Gastrocnemius medialis (tissue), 4 donors: ENCODE measurements around the gene BRI3BP. TPM values are rescaled to one million over a fixed set of nuclear protein-coding genes. Genes with fewer than 3 reads are reported as not detected.

Experiments used
- ATAC-seq, 2 donors: fragments of 150-250 bp; one replicate each; pipeline ENCODE4 v1.9.1; 2016
- DNase-seq, 2 donors: peaks; one replicate each; pipeline ENCODE4 v3.0.0-alpha.2; 2019
- H3K27ac ChIP-seq, 4 donors: fragments of 200-600 bp; sonication (generic); 1 replicate in 1 of 4; 2 replicates in 3 of 4; pipeline ENCODE4 v1.5.1; 2016 to 2018; ENCODE audit warnings: mild to moderate bottlenecking in 2 of 4, moderate library complexity in 1 of 4
- H3K27me3 ChIP-seq, 3 donors: fragments of 200-600 bp; sonication (generic) in 2 of 3; 1 replicate in 1 of 3; 2 replicates in 2 of 3; pipeline versions ENCODE4 v1.5.1 to v1.6.0; 2016 to 2019; ENCODE audit warnings: mild to moderate bottlenecking in 1 of 3, moderate library complexity in 1 of 3
- H3K36me3 ChIP-seq, 2 donors: fragments of 200-600 bp; sonication (generic) in 1 of 2; one replicate each; pipeline ENCODE4 v1.5.1; 2017 to 2018
- H3K4me1 ChIP-seq, 2 donors: fragments of 200-600 bp; sonication (generic) in 1 of 2; one replicate each; pipeline ENCODE4 v1.5.1; 2016 to 2017; ENCODE audit warnings: mild to moderate bottlenecking in 2 of 2
- H3K4me3 ChIP-seq, 4 donors: fragments of 200-600 bp; sonication (generic) in 3 of 4; 1 replicate in 1 of 4; 2 replicates in 3 of 4; pipeline ENCODE4 v1.5.1; 2016 to 2019; ENCODE audit warnings: mild to moderate bottlenecking in 2 of 4
- H3K9me3 ChIP-seq, 3 donors: fragments of 200-600 bp; sonication (generic) in 2 of 3; 1 replicate in 1 of 3; 2 replicates in 2 of 3; pipeline ENCODE4 v1.5.1; 2016 to 2019
- POLR2A ChIP-seq, 2 donors: fragments of 450-650 bp; IDR thresholded peaks; one replicate each; pipeline ENCODE4 v1.6.1; 2017; ENCODE audit warnings: antibody characterized with exemption in 2 of 2, mild to moderate bottlenecking in 2 of 2, moderate library complexity in 2 of 2
- in situ Hi-C, 4 donors: fragments of 200-750 bp; cut with MboI; loops; one replicate each; pipeline versions ENCODE4 v1.15.0 to v1.8.0; 2017; ENCODE audit warnings: low sequenced_read_pairs in 4 of 4
- intact Hi-C: fragments of 100-400 bp; cut with DNase I; formaldehyde crosslinking; loops from one replicate; pipeline ENCODE4 v1.15.1; 2023; ENCODE audit warnings: low total_unique reads
- total RNA-seq, 4 donors: library from RNA; depleted of rRNA; stranded (reverse); fragments of >200 nt; gene quantifications; one replicate each; pipeline versions ENCODE4 v1.1.0 to v1.2.3, GENCODE V29; 2016
- TF ChIP-seq, protein P1 (sequence below), 5 experiments: fragments of 450-650 bp in 3 of 5; fragments of 200-600 bp in 2 of 5; sonication (generic) in 2 of 5; IDR thresholded peaks in 4 of 5; conservative IDR thresholded peaks in 1 of 5; 1 replicate in 4 of 5; 2 replicates in 1 of 5; pipeline ENCODE4 v1.5.1; 2016 to 2019; ENCODE audit warnings: antibody characterized with exemption in 5 of 5, mild to moderate bottlenecking in 3 of 5, moderate library complexity in 3 of 5

BRI3BP gene
- total RNA-seq, 4 donors from 2014 or later: 0.75 to 2.0 (median 1.6) TPM

GRCh38 chr12:124968656-124969055 is 24.8 kb upstream of the BRI3BP start:
- peaks cover 0 to 93% of the 10 kb centered on the region in 2 donors for H3K36me3 ChIP-seq
- intact Hi-C loops (no loop called here), in situ Hi-C loops (no loop called here)
- ATAC-seq (no peak), DNase-seq (no peak)
- H3K4me3 ChIP-seq: no peak overlapping the region
- TF ChIP-seq, protein P1, sequence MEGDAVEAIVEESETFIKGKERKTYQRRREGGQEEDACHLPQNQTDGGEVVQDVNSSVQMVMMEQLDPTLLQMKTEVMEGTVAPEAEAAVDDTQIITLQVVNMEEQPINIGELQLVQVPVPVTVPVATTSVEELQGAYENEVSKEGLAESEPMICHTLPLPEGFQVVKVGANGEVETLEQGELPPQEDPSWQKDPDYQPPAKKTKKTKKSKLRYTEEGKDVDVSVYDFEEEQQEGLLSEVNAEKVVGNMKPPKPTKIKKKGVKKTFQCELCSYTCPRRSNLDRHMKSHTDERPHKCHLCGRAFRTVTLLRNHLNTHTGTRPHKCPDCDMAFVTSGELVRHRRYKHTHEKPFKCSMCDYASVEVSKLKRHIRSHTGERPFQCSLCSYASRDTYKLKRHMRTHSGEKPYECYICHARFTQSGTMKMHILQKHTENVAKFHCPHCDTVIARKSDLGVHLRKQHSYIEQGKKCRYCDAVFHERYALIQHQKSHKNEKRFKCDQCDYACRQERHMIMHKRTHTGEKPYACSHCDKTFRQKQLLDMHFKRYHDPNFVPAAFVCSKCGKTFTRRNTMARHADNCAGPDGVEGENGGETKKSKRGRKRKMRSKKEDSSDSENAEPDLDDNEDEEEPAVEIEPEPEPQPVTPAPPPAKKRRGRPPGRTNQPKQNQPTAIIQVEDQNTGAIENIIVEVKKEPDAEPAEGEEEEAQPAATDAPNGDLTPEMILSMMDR (IDR thresholded peaks at IDR 0.05 in 4 of 5, conservative IDR thresholded peaks at IDR 0.05 in 1 of 5): no peak
- no peak for TF ChIP-seq POLR2A (IDR thresholded peaks at IDR 0.05)
- no peaks in the 10 kb centered on the region for H3K4me1 ChIP-seq
- no peak overlapping the region for H3K27ac ChIP-seq
- H3K27me3 ChIP-seq: no peaks in the 10 kb centered on the region
- no peaks in the 10 kb centered on the region for H3K9me3 ChIP-seq

GRCh38 chr12:124970647-124971402 is 22.6 kb upstream of the BRI3BP start:
- peaks cover 0 to 93% of the 10 kb centered on the region in 2 donors for H3K36me3 ChIP-seq
- H3K27me3 ChIP-seq: no peaks in the 10 kb centered on the region
- no peak for ATAC-seq
- intact Hi-C loops (no loop called here), in situ Hi-C loops (no loop called here)
- TF ChIP-seq, protein P1 (IDR thresholded peaks at IDR 0.05 in 4 of 5, conservative IDR thresholded peaks at IDR 0.05 in 1 of 5): no peak
- TF ChIP-seq POLR2A (IDR thresholded peaks at IDR 0.05): no peak
- H3K4me1 ChIP-seq: no peaks in the 10 kb centered on the region
- no peaks in the 10 kb centered on the region for H3K9me3 ChIP-seq
- H3K4me3 ChIP-seq: no peak overlapping the region
- H3K27ac ChIP-seq: no peak overlapping the region
- no peak for DNase-seq

GRCh38 chr12:124971603-124972002 is 21.8 kb upstream of the BRI3BP start:
- intact Hi-C loops (no loop called here), in situ Hi-C loops (no loop called here)
- Histone ChIP-seq H3K9me3 (no peaks in the 10 kb centered on the region), H3K4me3 (no peak overlapping the region), H3K36me3 (peaks cover 0 to 93% of the 10 kb centered on the region in 2 donors), H3K4me1 (no peaks in the 10 kb centered on the region), H3K27me3 (no peaks in the 10 kb centered on the region), H3K27ac (no peak overlapping the region)
- TF ChIP-seq POLR2A (IDR thresholded peaks at IDR 0.05): no peak
- TF ChIP-seq, protein P1 (IDR thresholded peaks at IDR 0.05 in 4 of 5, conservative IDR thresholded peaks at IDR 0.05 in 1 of 5): no peak
- no peak for ATAC-seq
- DNase-seq: no peak

GRCh38 chr12:124972211-124972610 is 21.2 kb upstream of the BRI3BP start:
- in situ Hi-C loops: no loop called here

More at GRCh38 chr12:124972211-124972610, 21.2 kb upstream of the BRI3BP start:
- Histone ChIP-seq H3K4me3 (no peak overlapping the region), H3K27ac (no peak overlapping the region), H3K27me3 (no peaks in the 10 kb centered on the region), H3K4me1 (no peaks in the 10 kb centered on the region), H3K9me3 (no peaks in the 10 kb centered on the region), H3K36me3 (peaks cover 0 to 94% of the 10 kb centered on the region in 2 donors)
- intact Hi-C loops: no loop called here
- DNase-seq (no peak), ATAC-seq (no peak)
- TF ChIP-seq POLR2A (IDR thresholded peaks at IDR 0.05): no peak
- TF ChIP-seq, protein P1 (IDR thresholded peaks at IDR 0.05 in 4 of 5, conservative IDR thresholded peaks at IDR 0.05 in 1 of 5): no peak
